Skeletal muscle tissue (tissue), 5 donors: ENCODE results near the gene SMPDL3A. TPM values are rescaled to one million over a fixed set of nuclear protein-coding genes. Genes with fewer than 3 reads are reported as not detected.

Source experiments
- H3K27ac ChIP-seq: one replicate; pipeline ENCODE4 v1.7.0; 2013; ENCODE audit warnings: mild to moderate bottlenecking, low read depth, low read length, inconsistent platforms
- H3K27me3 ChIP-seq, 3 donors: one replicate each; pipeline ENCODE4 v1.7.0; 2013; ENCODE audit warnings: low read length in 3 of 3; ENCODE audit not compliant: control insufficient read depth in 3 of 3, insufficient read depth in 3 of 3
- H3K36me3 ChIP-seq, 3 donors: one replicate each; pipeline ENCODE4 v1.7.0; 2013; ENCODE audit warnings: low read length in 3 of 3; ENCODE audit not compliant: control insufficient read depth in 3 of 3, insufficient read depth in 3 of 3
- H3K4me1 ChIP-seq, 3 donors: one replicate each; pipeline ENCODE4 v1.7.0; 2013; ENCODE audit warnings: low read length in 3 of 3, mild to moderate bottlenecking in 3 of 3; ENCODE audit not compliant: control insufficient read depth in 3 of 3, insufficient read depth in 3 of 3
- H3K4me3 ChIP-seq, 3 donors: one replicate each; pipeline ENCODE4 v1.7.0; 2013; ENCODE audit warnings: low read length in 3 of 3
- H3K9ac ChIP-seq, 3 donors: one replicate each; pipeline ENCODE4 v1.7.0; 2013; ENCODE audit warnings: low read length in 3 of 3, mild to moderate bottlenecking in 3 of 3, moderate library complexity in 2 of 3, low read depth in 1 of 3
- H3K9me3 ChIP-seq, 3 donors: one replicate each; pipeline ENCODE4 v1.7.0; 2013; ENCODE audit warnings: low read length in 3 of 3; ENCODE audit not compliant: control insufficient read depth in 3 of 3
- small RNA-seq: library from RNA; depleted of rRNA; stranded (forward); fragments of <200 nt; gene quantifications from one replicate; pipeline ENCODE3, GENCODE V24; 2014
- total RNA-seq: library from RNA; depleted of rRNA; stranded (reverse); fragments of >200 nt; gene quantifications from one replicate; pipeline ENCODE4 v1.2.3, GENCODE V29; 2014
- donor health status: Osteomylitis.

Gene SMPDL3A
- total RNA-seq, 1 donor from 2014 or later, result 11.0 TPM

DNA sequence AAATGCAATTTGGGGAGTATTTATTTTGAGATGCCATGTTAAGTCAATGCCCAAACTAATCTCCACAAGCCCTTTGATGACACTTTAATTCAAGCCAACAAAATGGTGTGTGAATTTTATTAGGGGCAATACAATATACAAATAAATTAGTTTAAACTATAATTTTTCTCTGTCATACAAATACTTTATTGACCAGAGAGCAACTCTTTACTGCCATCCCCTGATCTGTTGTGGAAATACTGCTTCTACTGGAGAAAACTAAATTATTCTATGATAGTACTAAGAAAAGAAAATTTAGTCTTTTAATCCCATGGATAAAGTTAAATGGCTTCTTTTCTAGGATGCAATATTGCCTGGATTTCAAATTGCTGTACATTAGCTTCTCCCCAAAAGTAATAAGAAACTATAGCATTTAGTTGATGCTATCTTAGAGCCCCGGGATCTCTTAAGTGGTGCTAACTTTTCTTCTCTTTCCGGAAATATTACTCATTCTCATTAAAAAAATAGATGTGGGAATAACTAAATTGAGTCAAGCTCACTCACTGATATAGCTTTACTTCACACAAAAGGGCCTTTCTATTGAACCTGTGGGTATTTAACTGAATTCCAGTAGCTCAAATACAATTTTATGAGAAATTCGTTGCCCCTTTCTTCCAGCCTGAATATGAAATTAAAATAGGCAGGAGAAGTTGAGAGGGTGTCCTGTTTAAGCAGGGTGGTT is 49.2 kb downstream of the SMPDL3A start:
- Histone ChIP-seq H3K36me3 (no peaks in the 10 kb centered on the region), H3K27ac (no peak overlapping the region), H3K27me3 (no peaks in the 10 kb centered on the region), H3K9me3 (no peaks in the 10 kb centered on the region), H3K4me3 (no peak overlapping the region), H3K9ac (no peak overlapping the region), H3K4me1 (no peaks in the 10 kb centered on the region)

DNA sequence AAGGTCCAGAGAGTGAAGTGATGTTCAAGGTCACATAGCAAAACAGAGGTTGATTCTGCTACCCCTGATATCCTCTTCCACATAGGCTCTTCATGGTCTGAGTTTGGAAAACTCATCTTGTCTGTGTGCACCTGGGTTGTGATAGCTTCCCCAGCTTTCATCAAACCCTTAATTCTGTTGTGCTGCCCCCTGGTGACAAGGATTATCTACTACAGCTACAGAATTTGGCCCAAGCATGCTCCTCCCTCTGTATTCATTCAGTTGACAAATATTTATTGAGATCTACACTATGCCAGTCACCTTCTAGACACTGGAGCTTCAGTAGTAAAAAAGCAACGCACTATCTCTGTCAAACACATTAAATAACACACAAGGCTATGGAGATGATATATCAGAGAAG is 50.4 kb downstream of the SMPDL3A start:
- Histone ChIP-seq H3K9ac (no peak overlapping the region), H3K36me3 (no peaks in the 10 kb centered on the region), H3K9me3 (no peaks in the 10 kb centered on the region), H3K27me3 (no peaks in the 10 kb centered on the region), H3K27ac (no peak overlapping the region), H3K4me1 (no peaks in the 10 kb centered on the region), H3K4me3 (no peak overlapping the region)

DNA sequence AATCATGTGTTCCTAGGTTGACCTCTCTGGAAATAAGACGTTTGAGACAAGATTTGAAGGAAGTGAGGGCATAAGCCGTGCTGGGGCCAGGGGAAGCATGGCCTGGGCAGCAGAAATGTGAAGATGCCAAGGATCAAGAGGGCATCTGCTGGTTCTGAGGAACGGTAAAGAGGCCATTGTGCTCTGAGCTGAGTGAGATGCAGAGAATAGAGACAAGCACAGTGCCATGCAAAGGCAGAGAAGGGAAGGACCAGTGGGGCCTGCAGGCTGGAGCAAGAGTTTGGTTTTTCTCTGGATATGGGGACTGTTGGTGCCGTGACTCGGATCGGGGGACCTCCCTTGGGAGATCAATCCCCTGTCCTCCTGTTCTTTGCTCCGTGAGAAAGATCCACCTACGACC is 50.8 kb downstream of the SMPDL3A start:
- Histone ChIP-seq H3K4me3 (no peak overlapping the region), H3K27me3 (no peaks in the 10 kb centered on the region), H3K36me3 (no peaks in the 10 kb centered on the region), H3K9me3 (no peaks in the 10 kb centered on the region), H3K27ac (no peak overlapping the region), H3K4me1 (no peaks in the 10 kb centered on the region), H3K9ac (no peak overlapping the region)

DNA sequence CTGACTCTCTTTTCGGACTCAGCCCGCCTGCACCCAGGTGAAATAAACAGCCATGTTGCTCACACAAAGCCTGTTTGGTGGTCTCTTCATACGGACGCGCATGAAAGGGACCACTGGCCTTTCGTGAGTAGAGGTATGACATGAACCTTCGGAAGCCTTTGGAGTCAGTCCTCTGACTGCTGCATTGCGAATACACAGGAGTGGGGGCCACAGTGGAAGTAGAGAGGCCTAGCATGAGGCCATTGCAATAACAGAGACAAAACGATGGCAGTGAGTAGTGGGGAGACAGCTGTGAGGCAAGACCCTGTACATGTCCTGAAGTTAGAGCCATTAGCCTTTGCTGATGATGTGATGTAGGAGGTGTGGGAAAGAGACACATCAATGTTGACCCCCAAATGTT is 56.4 kb downstream of the SMPDL3A start:
- Histone ChIP-seq H3K9me3 (no peaks in the 10 kb centered on the region), H3K4me3 (no peak overlapping the region), H3K4me1 (no peaks in the 10 kb centered on the region), H3K9ac (no peak overlapping the region), H3K27ac (no peak overlapping the region), H3K36me3 (no peaks in the 10 kb centered on the region), H3K27me3 (no peaks in the 10 kb centered on the region)

DNA sequence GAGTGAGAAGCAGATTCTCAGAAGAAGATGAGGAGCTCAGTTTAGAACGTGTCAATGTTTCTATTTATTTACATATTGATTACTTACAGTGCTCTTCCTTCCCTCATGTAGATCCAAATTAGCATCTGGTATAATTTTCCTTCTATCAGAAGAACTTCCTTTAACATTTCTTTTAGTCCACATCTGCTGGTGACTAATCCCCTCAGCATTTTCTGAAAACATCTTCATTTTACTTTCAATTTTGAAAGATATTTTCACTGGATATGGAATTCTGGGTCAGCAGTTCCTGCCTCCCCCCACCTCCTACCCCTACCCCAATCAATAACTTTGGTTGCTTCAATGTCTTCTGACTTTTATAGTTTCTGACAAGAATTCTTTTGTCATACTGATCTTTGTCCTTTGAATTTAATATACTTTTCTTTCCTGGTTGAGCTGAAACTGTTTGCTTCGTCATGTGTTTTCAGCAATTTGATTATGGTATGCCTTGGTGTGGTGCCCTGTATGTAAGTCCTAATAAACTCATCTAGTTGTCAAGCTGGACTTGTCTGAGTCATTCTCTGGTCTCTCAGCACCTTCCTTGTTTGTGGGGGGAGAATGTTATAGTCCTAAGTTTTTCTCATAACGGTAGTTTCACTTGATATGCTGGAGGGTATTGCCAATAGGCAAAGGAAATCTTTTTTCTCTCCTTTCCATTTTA is 57.0 kb downstream of the SMPDL3A start:
- H3K9me3 ChIP-seq, result no peaks in the 10 kb centered on the region
- H3K4me1 ChIP-seq, result no peaks in the 10 kb centered on the region
- no peak overlapping the region for H3K27ac ChIP-seq
- no peak overlapping the region for H3K4me3 ChIP-seq
- H3K9ac ChIP-seq, result no peak overlapping the region
- H3K36me3 ChIP-seq, result no peaks in the 10 kb centered on the region
- H3K27me3 ChIP-seq, result no peaks in the 10 kb centered on the region

DNA sequence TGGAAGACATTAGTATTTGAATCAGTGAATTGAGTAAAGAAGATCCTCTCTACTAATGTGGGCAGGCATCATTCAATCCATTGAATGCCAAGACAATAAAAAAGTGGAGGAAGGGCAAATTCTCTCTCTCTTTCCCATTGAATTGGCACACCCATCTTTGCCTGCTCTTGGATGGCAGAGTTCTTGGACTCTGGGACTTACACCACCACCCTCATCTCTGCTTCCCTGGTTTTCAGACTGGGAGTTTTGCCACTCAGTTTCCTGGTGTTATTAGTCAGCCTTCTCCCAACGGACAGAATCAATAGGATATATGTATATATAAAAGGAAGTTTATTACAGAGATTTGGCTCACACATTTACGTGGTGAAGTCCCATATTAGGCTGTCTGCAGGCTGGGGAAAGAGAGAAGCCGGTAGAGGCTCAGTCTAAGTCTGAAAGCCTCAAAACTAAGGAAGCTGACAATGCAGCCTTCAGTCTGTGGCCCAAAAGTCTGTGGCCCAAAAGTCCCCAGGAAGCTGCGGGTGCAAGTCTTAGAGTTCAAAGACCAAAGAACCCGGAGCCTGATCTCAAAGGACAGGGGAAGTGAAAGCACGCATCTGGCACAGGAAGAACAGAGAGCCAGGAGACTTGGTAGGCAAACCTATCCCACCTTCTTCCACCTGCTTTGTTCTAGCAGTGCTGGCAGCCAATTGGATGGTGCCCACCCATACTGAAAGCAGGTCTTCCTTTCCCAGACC is 64.4 kb downstream of the SMPDL3A start:
- Histone ChIP-seq H3K4me3 (no peak overlapping the region), H3K27ac (no peak overlapping the region), H3K9me3 (no peaks in the 10 kb centered on the region), H3K9ac (no peak overlapping the region), H3K4me1 (no peaks in the 10 kb centered on the region), H3K27me3 (no peaks in the 10 kb centered on the region), H3K36me3 (no peaks in the 10 kb centered on the region)

Small RNA genes within 50 kb of the gene (small RNA-seq; reads per million reads assigned to genes)
- gene RN7SL564P, result not detected

Other genes starting within 250 kb of the SMPDL3A start
- not detected for gene PKIB, start 178.9 kb upstream of the SMPDL3A start, total RNA-seq
- gene FABP7, start 9.5 kb upstream of the SMPDL3A start, total RNA-seq, result not detected
- under 0.01 TPM for gene CLVS2, start 207.0 kb downstream of the SMPDL3A start, total RNA-seq